Measurements from ENCODE around the gene KCNK18. TPM values are rescaled to one million over a fixed set of nuclear protein-coding genes. Genes with fewer than 3 reads are reported as not detected.

The KCNK18 gene
- total RNA-seq, 1 donor from 2014 or later, result not detected

DNA sequence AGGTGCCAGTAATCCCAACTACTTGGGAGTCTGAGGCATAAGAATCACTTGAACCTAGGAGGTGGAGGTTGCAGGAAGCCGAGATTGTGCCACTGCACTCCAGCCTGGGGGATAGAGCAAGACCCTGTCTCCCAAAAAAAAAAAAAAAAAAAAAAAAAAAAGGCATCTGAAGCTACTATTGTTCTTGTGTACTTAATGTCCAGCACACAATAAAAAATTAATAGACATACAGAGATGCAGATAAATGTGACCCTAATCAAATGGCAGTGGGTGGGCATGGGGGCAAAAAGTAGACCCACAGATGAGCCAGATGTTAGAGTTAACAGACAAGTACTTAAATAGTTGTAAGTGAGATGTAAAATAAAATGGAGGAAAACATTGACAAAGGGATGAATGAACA lies 7.7 kb upstream of the KCNK18 start:
- no peak overlapping the region for H3K27ac Mint-ChIP-seq
- ATAC-seq (ENCODE audit: low read depth), result no peak
- no peaks in the 10 kb centered on the region for H3K27me3 Mint-ChIP-seq
- TF ChIP-seq, protein P1, sequence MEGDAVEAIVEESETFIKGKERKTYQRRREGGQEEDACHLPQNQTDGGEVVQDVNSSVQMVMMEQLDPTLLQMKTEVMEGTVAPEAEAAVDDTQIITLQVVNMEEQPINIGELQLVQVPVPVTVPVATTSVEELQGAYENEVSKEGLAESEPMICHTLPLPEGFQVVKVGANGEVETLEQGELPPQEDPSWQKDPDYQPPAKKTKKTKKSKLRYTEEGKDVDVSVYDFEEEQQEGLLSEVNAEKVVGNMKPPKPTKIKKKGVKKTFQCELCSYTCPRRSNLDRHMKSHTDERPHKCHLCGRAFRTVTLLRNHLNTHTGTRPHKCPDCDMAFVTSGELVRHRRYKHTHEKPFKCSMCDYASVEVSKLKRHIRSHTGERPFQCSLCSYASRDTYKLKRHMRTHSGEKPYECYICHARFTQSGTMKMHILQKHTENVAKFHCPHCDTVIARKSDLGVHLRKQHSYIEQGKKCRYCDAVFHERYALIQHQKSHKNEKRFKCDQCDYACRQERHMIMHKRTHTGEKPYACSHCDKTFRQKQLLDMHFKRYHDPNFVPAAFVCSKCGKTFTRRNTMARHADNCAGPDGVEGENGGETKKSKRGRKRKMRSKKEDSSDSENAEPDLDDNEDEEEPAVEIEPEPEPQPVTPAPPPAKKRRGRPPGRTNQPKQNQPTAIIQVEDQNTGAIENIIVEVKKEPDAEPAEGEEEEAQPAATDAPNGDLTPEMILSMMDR (IDR thresholded peaks at IDR 0.05), result no peak
- no peaks in the 10 kb centered on the region for H3K36me3 Mint-ChIP-seq (ENCODE audit: low read depth)
- intact Hi-C loops (cut with micrococcal nuclease), result no loop called here
- no peaks in the 10 kb centered on the region for H3K4me1 Mint-ChIP-seq
- POLR2A ChIA-PET, result no interaction called here
- CTCF ChIA-PET, result no interaction called here
- peaks cover 10% of the 10 kb centered on the region for H3K9me3 Mint-ChIP-seq
- H3K4me3 Mint-ChIP-seq, result no peak overlapping the region
- no peak for DNase-seq

DNA sequence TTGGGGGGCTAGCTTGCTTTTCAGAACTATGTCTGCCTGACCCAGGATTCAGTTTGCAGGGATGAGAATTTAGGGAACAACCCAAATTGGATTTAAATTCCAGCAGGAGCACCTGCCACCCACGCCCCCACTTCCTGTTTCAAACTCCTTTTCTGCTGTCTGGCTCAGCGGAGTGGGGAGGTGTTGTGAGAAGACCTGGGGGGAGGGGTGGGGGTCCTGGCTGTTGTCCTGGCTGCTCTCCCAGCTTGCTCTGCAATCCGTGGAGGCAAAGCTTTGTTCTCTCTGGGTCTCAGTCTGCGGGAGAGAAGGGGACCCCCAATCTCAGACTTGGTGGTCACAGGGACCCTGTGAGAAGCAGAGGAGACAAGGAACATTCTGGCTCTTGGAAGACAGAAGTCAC lies 799 bp downstream of the KCNK18 start:
- H3K27me3 Mint-ChIP-seq, result peaks cover 5% of the 10 kb centered on the region
- no peak for DNase-seq
- H3K27ac Mint-ChIP-seq, result no peak overlapping the region
- no peak for ATAC-seq (ENCODE audit: low read depth)
- peaks cover 5% of the 10 kb centered on the region for H3K9me3 Mint-ChIP-seq
- H3K36me3 Mint-ChIP-seq (ENCODE audit: low read depth), result no peaks in the 10 kb centered on the region
- ChIA-PET CTCF (no interaction called here), POLR2A (no interaction called here)
- intact Hi-C loops (cut with micrococcal nuclease), result no loop called here
- no peak overlapping the region for H3K4me3 Mint-ChIP-seq
- H3K4me1 Mint-ChIP-seq, result no peaks in the 10 kb centered on the region
- TF ChIP-seq, protein P1 (IDR thresholded peaks at IDR 0.05), result no peak

DNA sequence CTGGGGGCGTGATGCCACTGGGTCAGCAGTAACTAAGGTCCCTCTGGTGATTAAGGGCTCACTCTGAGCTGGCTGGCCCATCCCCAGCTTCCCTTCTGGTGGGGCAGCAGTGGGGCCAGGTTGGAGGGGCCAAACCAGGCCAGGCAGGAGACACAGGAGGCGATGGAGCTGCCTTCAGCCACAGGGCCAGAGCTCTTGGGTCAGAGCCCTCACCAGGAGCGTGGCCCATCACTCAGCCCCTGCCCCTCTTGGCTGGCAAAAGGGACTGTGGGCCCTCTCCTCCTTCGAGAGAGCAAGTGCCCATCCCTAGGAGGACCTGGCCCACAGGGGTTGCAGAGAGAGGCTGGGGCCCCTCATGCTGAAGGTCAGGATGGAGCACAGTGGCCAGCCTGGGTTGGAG lies 4.5 kb downstream of the KCNK18 start:
- TF ChIP-seq, protein P1 (IDR thresholded peaks at IDR 0.05), result no peak
- Mint-ChIP-seq H3K4me1 (no peaks in the 10 kb centered on the region), H3K9me3 (peaks cover 3% of the 10 kb centered on the region), H3K27ac (no peak overlapping the region), H3K36me3 (ENCODE audit: low read depth) (no peaks in the 10 kb centered on the region), H3K27me3 (peaks cover 5% of the 10 kb centered on the region), H3K4me3 (no peak overlapping the region)
- intact Hi-C loops (cut with micrococcal nuclease), result no loop called here
- ChIA-PET CTCF (no interaction called here), POLR2A (no interaction called here)
- DNase-seq (no peak), ATAC-seq (ENCODE audit: low read depth) (no peak)

DNA sequence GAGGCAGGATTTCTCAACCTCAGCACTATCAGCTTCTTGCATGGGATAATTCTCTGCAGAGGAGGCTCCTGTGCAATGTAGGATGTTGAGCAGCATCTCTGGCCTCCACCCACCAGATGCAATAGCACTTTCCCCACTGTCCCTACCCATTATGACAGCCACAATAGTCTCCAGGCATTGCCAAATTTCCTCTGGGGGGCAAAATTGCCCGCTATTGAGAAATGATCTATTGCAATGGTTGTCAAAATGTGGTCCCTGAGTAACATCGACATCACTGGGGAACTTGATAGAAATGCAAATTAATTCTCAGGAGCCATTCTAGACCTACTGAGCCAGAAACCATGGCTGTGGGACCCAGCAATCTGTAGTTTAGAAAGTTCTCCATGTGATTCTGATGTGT lies 7.0 kb downstream of the KCNK18 start:
- ATAC-seq (ENCODE audit: low read depth), result no peak
- Mint-ChIP-seq H3K27ac (no peak overlapping the region), H3K9me3 (peaks cover 3% of the 10 kb centered on the region), H3K27me3 (peaks cover 7% of the 10 kb centered on the region), H3K4me1 (no peaks in the 10 kb centered on the region), H3K36me3 (ENCODE audit: low read depth) (no peaks in the 10 kb centered on the region), H3K4me3 (no peak overlapping the region)
- no peak for DNase-seq
- TF ChIP-seq, protein P1 (IDR thresholded peaks at IDR 0.05), result no peak
- intact Hi-C loops (cut with micrococcal nuclease), result no loop called here
- CTCF ChIA-PET, result interaction anchor here (1.0 kb wide), 1 partner anchor 12 kb away, joined by 4 read pairs; no protein-coding TSS in a partner anchor
- POLR2A ChIA-PET, result no interaction called here

DNA sequence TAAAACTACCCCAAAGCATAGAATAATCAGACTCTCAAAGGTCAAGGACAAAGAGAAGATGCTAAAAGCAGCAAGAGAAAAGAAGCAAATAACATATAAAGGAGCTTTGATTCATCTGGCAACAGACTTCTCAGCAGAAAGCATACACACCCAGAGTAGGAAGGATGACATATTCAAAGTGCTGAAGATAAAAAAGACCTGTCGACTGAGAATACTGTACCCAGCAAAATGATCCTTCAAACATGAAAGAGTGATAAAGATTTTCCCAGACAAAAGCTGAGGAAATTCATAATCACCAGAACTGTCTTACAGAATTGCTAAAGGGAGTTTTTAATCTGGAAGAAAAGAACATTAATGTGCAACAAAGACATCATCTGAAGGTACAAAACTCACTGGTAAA lies 14.9 kb downstream of the KCNK18 start:
- Mint-ChIP-seq H3K4me3 (no peak overlapping the region), H3K27ac (no peak overlapping the region), H3K9me3 (peaks cover 16% of the 10 kb centered on the region), H3K4me1 (peaks cover 5% of the 10 kb centered on the region), H3K27me3 (peaks cover 23% of the 10 kb centered on the region), H3K36me3 (ENCODE audit: low read depth) (no peaks in the 10 kb centered on the region)
- TF ChIP-seq, protein P1 (IDR thresholded peaks at IDR 0.05), result no peak
- ATAC-seq (ENCODE audit: low read depth) (no peak), DNase-seq (no peak)
- intact Hi-C loops (cut with micrococcal nuclease), result no loop called here
- POLR2A ChIA-PET, result no interaction called here
- CTCF ChIA-PET, result no interaction called here
